Suppressor macrophage treated with lipopolysaccharide for 4 hours (primary cell): ENCODE results near the gene ZNF527.
A peak's percentile ranks its signal among the peaks of the same experiment; 100 is the strongest.
"Not testable (repeated sequence)": the region's sequence is repeated elsewhere in the genome, so short reads cannot be mapped to it uniquely, and the experiment has no call there.

Experiments
- DNase-seq: peaks from one replicate; pipeline ENCODE4 v3.0.0-alpha.2; 2020

The ZNF527 gene

DNA sequence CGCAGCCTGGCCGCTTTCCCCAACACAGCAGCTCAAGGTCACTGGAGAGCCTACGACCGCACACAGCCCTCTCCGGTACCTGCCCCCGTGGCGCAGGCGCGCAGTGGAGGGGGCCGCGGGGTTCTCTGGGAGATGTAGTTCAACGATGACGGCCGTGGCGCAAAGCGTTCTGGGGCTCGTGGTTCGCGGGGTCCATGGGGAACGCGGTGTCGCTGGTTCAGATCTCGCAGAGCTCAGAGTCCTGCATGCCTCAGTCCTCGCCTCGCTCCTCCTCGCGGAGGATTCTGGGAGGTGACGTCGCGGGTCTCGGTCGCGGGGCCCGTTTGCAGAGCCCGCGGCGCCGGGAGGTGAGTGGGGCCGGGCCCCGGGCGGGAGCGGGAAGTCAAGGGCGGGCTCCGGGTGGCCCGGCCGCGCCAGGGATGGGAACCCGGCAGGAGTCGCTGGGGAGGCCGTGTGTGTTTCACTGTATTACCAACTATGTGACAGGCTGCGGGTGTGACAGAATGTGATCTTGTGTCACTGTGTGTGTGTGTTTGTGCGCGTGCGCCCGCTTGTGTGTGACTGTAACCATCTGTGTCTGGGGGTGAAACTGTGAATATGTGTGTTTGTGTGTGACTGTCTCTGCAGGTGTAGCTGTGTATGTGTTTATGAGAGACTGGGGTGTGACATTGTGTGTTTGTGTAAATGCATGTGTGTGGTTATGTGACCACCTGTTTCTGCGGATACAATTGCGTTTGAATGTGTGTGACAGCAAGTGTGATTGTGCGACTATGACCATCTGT is at the start of gene ZNF527:
Gene ZNF527, plus strand, starts transcription at position 220 of the 782 bp plus-strand sequence. CDS start 3,100 bp downstream, outside the sequence.
- peak; percentile 95 for DNase-seq

DNA sequence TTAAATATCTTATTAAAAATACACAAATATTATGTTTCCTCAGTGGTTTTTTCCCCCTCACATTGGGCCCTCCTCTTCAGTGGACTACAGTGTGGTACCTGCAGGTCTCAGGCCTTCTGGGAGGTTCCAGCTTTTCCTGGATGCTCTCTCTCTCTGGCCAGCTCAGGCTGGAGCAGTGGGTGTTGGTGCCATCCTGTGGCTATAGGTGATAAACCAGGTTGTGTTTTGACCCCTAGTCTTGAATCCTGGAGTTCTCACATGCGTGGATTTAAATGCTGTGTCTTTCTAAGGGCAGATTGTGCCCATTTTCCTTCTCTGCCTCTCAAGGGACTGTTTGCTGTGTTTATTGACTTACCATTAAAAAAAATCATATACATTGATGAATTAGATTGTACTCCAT is 41.2 kb upstream of the ZNF527 start:
- no peak for DNase-seq

DNA sequence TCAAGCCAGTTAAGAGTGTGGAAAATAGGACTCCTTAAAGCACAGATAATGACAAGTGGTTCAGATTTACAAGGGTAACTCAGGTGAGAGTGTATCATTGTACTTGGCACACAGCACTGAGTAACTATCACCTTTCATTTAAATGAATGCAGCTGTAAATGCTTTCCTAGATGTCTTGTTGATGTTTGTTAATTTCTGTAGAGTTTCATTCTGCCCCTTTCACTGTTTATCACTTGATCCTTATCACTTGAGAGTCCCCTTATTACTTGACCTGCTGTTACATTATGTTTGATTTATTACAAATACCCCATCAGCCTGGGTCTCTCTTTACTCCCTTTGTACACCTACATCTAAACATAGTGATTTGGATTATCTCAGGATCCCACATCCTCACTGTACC is 38.1 kb upstream of the ZNF527 start:
- DNase-seq: no peak

DNA sequence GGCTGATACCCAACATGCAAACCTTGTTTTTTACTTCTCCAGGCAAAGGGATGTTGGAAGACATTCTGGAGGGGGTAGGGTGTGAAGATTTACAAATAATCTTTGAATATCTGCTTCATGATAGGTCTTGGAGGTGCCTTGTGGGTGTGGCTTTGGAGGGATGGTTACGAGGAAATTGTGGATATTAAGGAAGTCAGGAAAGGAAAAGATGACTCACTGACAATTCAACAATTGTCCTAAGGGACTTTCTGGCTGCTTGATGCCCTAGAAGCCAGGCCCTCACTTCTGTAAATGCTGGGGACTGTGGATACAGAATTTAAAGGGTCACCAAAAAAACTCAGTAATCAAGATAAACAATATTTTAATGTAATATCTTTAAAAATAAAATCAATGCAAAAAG is 37.4 kb upstream of the ZNF527 start:
- DNase-seq: no peak

DNA sequence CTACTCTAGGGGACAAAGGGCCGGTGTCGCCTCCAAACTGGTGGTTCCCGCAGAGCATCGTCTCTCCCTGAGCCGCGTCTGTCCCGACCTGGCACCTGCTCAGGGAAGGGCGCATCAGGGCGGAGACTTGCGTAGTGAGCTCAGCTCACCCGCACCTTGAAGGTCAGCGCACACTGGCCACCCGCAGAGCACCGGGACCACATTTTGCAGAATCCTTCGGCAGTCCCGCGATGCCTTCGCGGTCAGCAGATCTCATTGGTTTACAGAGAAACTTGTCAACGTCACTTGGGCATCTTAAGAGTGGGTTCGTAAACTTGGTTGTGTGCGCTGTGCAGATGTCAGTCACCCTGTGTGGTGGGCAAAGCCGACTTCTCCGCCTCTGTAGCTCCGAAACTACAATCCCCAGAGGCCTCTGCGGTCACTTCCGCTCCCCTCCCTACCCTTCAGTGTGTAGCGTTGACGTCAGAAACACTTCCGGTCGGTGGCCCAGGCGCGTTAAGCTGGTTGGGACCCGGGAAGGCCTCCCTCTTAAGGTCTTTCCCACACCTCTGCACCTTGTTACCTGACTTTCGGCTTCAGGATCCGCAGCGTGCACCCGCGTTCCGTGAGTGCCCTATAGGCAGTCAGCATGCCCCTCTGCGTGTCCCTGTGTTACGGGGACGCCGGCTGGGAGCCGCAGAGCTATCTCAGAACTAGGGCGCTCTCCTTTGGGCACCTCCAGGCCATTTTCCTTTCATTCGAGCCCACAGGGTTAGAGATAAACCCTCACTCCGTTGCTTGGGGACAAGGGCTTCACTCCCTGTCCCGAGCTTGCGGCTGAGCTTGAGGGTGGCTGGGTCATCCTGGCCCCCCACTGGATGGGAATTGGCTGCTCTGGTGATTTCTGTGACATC is 36.5 kb upstream of the ZNF527 start:
- peak; percentile 89 for DNase-seq

DNA sequence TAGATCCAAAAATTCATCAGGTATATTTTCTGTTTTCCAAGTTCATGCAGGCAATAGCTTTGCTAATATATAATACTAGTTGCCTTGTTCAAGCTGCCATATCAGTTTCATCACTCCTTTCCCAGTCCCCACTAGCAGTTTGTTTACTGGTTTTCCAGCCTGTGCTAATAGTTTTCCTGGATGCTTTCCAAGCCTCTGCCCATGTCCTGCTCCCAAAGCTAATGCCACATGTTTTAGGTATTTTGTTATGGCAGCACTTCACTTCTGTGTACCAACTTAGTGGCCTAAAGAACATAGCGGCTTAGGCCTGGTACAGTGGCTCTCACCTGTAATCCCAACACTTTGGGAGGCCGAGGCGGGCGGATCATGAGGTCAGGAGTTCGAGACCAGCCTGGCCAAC is 28.1 kb upstream of the ZNF527 start:
- DNase-seq: no peak

DNA sequence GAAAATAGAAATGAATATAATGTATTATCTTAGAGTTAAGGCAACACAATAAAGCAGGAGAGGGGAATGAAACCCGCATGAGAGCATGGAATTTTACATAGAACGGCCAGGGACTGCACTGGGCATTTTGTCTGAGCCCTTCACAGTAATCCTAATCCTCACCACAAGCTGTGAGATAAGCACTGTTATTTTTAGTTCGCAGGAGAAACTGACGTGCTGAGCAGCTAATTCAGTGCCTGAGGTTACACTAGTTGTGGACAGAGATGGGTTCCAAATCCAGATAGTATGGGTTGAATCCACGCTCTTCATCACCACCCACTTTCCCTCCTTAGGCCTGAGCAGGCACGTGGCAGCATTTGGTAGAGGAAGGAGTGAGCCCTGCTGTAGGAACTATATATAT is 24.8 kb upstream of the ZNF527 start:
- no peak for DNase-seq

DNA sequence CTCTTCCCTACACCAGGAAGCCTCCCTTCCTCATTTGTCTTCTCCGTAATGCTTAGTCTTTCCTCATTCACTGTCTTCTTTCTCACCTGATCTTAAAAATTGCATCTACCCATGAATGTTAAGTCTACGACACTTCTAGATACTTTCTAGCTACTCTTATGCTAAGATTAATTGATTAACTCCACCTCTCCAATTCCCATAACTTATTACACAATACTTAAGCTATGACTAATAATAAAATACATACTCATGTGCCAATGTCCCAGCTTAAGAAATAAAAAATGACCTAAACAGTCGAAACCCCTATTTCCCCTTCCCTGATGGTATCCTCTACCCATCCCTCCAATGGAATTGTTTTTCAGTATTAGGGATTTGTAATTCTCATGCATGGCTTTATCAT is 22.8 kb upstream of the ZNF527 start:
- DNase-seq: no peak

DNA sequence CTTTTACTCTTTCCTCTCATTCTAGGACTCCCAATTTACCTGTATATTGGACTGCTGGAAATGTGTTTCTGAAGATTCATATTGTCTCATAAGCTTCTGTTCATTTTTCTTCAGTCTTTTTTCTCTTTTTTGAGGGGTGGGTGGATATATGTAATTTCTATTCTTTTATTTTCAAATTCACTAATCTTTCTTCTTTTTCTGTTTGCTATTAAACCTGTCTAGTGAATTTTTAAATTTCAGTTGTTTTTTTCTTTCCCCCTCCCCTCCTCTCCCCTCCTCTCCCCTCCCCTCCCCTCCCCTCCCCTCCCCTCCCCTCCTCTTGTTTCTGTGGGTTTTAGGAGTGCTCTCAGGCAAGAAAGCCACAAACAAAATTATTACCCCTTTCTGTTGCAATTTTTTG is 16.9 kb upstream of the ZNF527 start:
- no peak for DNase-seq

DNA sequence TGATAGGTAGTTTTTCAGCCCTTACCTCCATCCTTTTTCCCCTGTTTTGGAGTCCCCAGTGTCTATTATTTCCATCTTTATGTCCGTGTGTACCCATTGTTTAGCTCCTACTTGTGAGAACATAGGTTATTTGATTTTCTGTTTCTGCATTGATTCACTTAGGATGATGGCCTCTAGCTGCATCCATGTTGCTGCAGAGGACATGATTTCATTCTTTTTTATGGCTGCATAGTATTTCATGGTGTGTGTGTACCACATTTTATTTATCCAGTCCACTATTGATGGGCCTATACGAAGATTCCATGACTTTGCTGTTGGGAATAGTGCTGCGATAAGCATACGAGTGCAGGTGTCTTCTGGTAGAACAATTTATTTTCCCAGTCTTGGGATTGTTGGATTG is 15.0 kb upstream of the ZNF527 start:
- DNase-seq: no peak

DNA sequence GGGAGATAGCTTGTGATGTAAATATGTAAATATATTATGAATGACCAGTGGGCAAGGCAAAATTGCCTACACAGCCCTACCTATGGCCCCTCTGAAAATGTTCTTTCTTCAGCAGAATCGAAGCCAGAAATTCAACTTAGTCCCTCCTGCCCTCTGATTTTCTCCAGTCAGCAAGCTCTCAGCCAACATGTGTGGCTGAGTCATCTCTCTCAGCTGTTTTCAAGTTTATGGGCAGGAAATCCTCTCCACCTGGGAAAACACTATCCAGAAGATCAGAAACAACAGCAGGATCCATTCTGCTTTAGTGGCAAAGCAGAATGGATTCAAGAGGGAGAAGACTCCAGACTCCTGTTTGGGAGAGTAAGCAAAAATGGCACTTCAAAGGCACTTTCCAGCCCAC is 8.9 kb upstream of the ZNF527 start:
- no peak for DNase-seq

DNA sequence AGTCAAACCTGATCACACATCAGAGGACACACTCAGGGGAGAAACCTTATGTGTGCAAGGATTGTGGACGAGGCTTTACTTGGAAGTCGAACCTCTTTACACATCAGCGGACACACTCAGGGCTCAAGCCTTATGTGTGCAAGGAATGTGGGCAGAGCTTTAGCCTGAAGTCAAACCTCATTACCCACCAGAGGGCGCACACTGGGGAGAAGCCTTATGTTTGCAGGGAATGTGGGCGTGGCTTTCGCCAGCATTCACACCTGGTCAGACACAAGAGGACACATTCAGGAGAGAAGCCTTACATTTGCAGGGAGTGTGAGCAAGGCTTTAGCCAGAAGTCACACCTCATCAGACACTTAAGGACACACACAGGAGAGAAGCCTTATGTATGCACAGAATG is 8.2 kb upstream of the ZNF527 start:
- DNase-seq: no peak

DNA sequence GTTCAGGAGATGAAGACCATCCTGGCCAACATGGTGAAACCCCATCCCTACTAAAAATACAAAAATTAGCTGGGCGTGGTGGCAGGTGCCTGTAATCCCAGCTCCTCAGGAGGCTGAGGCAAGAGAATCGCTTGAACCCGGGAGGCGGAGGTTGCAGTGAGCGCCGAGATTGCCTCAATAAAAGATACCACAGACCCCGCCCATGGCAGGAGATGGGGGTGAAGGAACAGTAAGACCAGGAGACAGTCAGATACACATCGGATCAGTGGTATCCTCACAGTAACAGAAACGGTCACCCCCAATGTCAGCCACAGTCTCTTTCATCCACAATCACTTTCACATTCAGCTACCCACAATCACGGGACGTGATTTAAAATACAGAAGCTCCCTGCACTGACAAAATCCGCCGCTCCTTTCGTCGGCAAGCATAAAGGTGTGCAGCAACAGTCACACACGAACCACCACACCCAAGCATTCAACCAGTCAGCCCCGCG is 466 bp upstream of the ZNF527 start:
- DNase-seq: not testable (repeated sequence)

DNA sequence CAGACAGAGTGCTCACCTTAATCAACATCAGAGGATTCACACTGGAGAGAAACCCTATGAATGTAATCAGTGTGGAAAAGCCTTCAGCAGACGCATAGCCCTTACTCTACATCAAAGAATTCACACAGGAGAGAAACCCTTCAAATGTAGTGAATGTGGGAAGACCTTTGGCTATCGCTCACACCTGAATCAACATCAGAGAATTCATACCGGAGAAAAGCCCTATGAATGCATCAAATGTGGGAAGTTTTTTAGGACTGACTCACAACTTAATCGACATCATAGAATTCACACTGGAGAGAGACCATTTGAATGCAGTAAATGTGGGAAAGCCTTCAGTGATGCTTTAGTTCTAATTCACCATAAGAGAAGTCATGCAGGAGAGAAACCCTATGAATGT is 18.3 kb downstream of the ZNF527 start:
- DNase-seq: no peak

DNA sequence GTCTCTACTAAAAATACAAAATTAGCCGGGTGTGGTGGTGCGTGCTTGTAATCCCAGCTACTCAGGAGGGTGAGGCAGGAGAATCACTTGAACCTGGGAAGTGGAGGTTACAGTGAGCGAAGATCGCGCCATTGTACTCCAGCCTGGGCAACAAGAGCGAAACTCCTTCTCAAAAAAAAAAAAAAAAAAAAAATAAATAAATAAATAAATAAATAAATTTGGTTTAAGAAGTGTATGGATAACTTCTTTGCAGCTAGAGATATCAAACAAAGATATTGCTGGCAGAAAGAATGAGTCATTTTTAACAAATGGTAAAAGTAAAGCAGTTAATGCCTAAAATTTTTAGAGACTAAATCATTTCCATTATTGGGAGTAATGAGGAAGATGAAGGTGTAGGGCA is 20.5 kb downstream of the ZNF527 start:
- not testable (repeated sequence) for DNase-seq

DNA sequence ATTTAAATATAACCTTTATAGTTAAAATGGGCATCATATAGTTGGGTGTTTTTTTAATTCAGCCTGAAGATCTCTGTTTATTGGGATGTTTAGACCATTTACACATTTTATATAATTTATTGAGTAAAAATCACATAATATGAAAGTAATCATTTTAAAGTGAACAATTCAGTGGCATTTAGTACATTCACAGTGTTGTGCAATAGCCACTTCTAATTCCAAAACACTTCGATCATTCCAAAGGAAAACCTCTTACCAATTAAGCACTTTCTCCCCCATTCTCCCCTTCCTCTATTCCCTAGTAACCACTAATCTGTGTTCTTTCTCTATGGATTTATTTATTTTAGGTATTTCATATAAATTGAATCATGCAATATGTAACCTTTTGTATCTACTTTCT is 30.2 kb downstream of the ZNF527 start:
- DNase-seq: no peak

DNA sequence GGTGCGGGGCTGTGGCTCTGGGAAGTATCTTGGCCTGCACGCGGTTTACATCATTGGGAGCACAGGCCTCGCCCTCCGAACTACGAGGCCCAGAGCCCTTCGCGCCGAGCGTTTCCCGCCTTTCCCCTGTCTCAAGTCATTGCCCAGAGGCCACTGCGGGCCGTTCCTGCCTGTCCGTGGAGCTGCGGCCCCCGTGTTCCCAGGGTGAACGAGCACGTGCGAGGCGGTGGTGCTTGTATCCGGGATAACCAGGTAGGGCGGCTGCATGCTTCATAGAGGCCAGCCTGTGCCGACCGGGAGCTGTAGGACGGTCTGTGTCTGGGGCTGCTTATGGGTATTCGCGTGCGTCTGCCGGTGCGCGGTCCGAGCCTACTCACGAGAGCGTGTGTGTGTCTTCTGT is 32.5 kb downstream of the ZNF527 start:
- no peak for DNase-seq

DNA sequence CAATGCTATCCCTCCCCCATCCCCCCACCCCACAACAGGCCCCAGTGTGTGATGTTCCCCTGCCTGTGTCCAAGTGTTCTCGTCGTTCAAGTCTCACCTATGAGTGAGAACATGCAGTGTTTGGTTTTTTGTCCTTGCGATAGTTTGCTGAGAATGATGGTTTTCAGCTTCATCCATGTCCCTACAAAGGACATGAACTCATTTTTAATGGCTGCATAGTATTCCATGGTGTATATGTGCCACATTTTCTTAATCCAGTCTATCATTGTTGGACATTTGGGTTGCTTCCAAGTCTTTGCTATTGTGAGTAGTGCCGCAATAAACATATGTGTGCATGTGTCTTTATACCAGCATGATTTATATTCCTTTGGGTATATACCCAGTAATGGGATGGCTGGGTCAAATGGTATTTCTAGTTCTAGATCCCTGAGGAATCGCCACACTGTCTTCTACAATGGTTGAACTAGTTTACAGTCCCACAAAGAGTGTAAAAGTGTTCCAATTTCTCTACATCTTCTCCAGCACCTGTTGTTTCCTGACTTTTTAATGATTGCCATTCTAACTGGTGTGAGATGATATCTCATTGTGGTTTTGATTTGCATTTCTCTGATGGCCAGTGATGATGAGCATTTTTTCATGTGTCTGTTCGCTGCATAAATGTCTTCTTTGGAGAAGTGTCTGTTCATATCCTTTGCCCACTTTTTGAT is 35.4 kb downstream of the ZNF527 start:
- DNase-seq: not testable (repeated sequence)

DNA sequence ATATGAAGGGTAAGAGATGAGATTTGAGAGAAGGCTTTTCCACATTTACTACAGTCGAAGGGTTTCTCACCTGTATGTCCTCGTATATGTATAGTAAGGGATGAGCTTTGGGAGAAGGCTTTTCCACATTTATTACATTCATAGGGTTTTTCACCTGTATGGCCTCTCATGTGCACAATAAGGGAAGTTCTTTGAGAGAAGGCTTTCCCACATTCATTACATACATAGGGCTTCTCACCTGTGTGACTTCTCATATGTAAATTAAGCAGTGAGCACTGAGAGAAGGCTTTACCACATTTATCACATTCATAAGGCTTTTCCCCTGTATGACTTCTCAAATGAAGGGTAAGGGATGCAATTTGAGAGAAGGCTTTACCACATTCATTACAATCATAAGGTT is 41.8 kb downstream of the ZNF527 start:
- DNase-seq: no peak

DNA sequence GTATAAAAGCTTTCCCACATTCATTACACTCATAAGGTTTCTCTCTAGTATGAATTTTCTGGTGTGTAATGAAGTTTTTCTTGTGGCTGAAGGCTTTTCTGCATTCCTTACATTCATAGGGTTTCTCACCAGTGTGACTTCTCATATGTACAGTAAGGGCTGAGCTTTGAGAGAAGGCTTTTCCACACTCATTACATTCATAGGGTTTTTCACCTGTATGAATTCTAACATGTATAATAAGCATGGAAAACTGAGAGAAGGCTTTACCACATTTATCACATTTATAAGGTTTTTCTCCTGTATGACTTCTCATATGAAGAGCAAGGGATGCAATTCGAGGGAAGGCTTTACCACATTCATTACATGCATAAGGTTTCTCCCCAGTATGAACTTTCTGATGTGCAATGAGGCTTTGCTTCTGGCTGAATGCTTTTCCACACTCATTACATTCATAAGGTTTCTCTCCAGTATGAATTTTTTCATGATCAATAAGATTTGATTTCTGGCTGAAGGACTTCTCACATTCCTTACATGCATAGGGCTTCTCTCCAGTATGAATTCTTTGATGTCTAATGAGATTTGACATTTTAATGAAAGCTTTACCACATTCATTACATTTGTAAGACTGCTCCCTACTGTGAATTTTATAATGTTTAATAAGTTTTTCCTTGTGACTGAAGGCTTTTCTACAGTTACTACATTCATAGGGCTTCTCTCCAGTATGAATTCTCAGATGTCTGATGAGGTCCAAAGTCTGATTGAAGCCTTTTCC is 42.6 kb downstream of the ZNF527 start:
- peak; percentile 3 for DNase-seq
